ENCODE data around the gene IL17RE.

Gene IL17RE

GRCh38 chr3:9908286-9908685 lies 5.6 kb downstream of the IL17RE start:
- DNase-seq: no peak

- no peak for DNase-seq
Observed at GRCh38 chr3:9909221-9910013, 6.8 kb downstream of the IL17RE start.

- DNase-seq: no peak
Observed at GRCh38 chr3:9911863-9912262, 9.2 kb downstream of the IL17RE start.

GRCh38 chr3:9912294-9912935 lies 9.8 kb downstream of the IL17RE start:
- no peak for DNase-seq

GRCh38 chr3:9913601-9914000 lies 11.0 kb downstream of the IL17RE start:
- DNase-seq: no peak

- DNase-seq: no peak
Observed at GRCh38 chr3:9914011-9914410, 11.4 kb downstream of the IL17RE start.

- DNase-seq: no peak
Observed at GRCh38 chr3:9914559-9915253, 12.1 kb downstream of the IL17RE start.

GRCh38 chr3:9915254-9916141 lies 12.8 kb downstream of the IL17RE start:
- DNase-seq: peak; percentile 54

- DNase-seq: no peak
Observed at GRCh38 chr3:9916346-9916733, 13.7 kb downstream of the IL17RE start.

- peak; percentile 75 for DNase-seq
Observed at GRCh38 chr3:9916734-9917680, 14.4 kb downstream of the IL17RE start, which contains the start of gene IL17RC. Gene IL17RC (plus strand): TSS chr3:9917098. CDS start chr3:9917316, 218 bp downstream.

- no peak for DNase-seq
Observed at GRCh38 chr3:9917820-9918219, 15.2 kb downstream of the IL17RE start.

GRCh38 chr3:9918261-9919038 lies 15.8 kb downstream of the IL17RE start:
- no peak for DNase-seq

GRCh38 chr3:9928158-9928557 lies 25.5 kb downstream of the IL17RE start:
- no peak for DNase-seq

GRCh38 chr3:9930804-9931418 lies 28.3 kb downstream of the IL17RE start:
- peak; percentile 17 for DNase-seq

GRCh38 chr3:9932535-9932842 lies 29.8 kb downstream of the IL17RE start:
- DNase-seq: no peak

- peak; percentile 91 for DNase-seq
Observed at GRCh38 chr3:9932843-9933560, 30.4 kb downstream of the IL17RE start.

GRCh38 chr3:9933561-9934234 lies 31.1 kb downstream of the IL17RE start, which contains the start of gene CRELD1:
Gene CRELD1 (plus strand): TSS chr3:9933834. CDS start chr3:9934439, 605 bp downstream.
- DNase-seq: peak; percentile 97

GRCh38 chr3:9934235-9934621 lies 31.6 kb downstream of the IL17RE start:
- peak; percentile 49 for DNase-seq

GRCh38 chr3:9934993-9935392 lies 32.3 kb downstream of the IL17RE start:
- DNase-seq: no peak
